H9 (cell line): ENCODE results near the gene ATOX1. TPM values are rescaled to one million over a fixed set of nuclear protein-coding genes. Genes with fewer than 3 reads are reported as not detected.

Source experiments
- DNase-seq: peaks from one replicate; pipeline ENCODE4 v3.0.0-alpha.2; 2017
- H2AFZ ChIP-seq: one replicate; pipeline ENCODE4 v1.6.1; 2013; ENCODE audit warnings: mild to moderate bottlenecking, low read length, control low read depth, moderate library complexity
- H2AK5ac ChIP-seq: 2 replicates; pipeline ENCODE4 v1.6.1; 2013; ENCODE audit warnings: low read length, control low read depth, mixed read lengths; ENCODE audit not compliant: insufficient read length
- H2BK120ac ChIP-seq: one replicate; pipeline ENCODE4 v1.6.1; 2013; ENCODE audit warnings: low read depth, mild to moderate bottlenecking, low read length, control low read depth, inconsistent platforms; ENCODE audit not compliant: poor library complexity, severe bottlenecking
- H2BK12ac ChIP-seq: 2 replicates; pipeline ENCODE4 v1.6.1; 2013; ENCODE audit warnings: low read length, control low read depth, mixed read lengths, low read depth; ENCODE audit not compliant: insufficient read length
- H2BK15ac ChIP-seq: 2 replicates; pipeline ENCODE4 v1.6.1; 2013; ENCODE audit warnings: low read depth, low read length, control low read depth
- H2BK20ac ChIP-seq: one replicate; pipeline ENCODE4 v1.6.1; 2013; ENCODE audit warnings: low read depth, mild to moderate bottlenecking, low read length, control low read depth, inconsistent platforms; ENCODE audit not compliant: poor library complexity, severe bottlenecking
- H2BK5ac ChIP-seq: 2 replicates; pipeline ENCODE4 v1.6.1; 2013; ENCODE audit warnings: low read length, control low read depth, mixed read lengths; ENCODE audit not compliant: insufficient read length
- H3K14ac ChIP-seq: 2 replicates; pipeline ENCODE4 v1.6.1; 2013; ENCODE audit warnings: low read length, control low read depth; ENCODE audit not compliant: insufficient read depth
- H3K18ac ChIP-seq: 2 replicates; pipeline ENCODE4 v1.6.1; 2013; ENCODE audit warnings: low read depth, mild to moderate bottlenecking, mixed read lengths, low read length, control low read depth; ENCODE audit not compliant: insufficient read length
- H3K23ac ChIP-seq: 2 replicates; pipeline ENCODE4 v1.6.1; 2013; ENCODE audit warnings: low read length, control low read depth, mixed read lengths, low read depth; ENCODE audit not compliant: insufficient read length
- H3K23me2 ChIP-seq: 2 replicates; pipeline ENCODE4 v1.6.1; 2013; ENCODE audit warnings: low read depth, mild to moderate bottlenecking, mixed read lengths, low read length, control low read depth; ENCODE audit not compliant: insufficient read length, poor library complexity, severe bottlenecking
- H3K27ac ChIP-seq: 2 replicates; pipeline ENCODE4 v1.5.1; 2013; ENCODE audit warnings: low read length, control low read depth, mixed read lengths, low read depth; ENCODE audit not compliant: insufficient read length
- H3K27me3 ChIP-seq: 2 replicates; pipeline ENCODE4 v1.6.1; 2013; ENCODE audit warnings: low read length, control low read depth, inconsistent platforms; ENCODE audit not compliant: insufficient read depth
- H3K4ac ChIP-seq: 2 replicates; pipeline ENCODE4 v1.6.1; 2013; ENCODE audit warnings: low read depth, mild to moderate bottlenecking, control low read depth, inconsistent platforms, low read length, moderate library complexity
- H3K4me1 ChIP-seq: 2 replicates; pipeline ENCODE4 v1.6.1; 2013; ENCODE audit warnings: low read length, control low read depth, inconsistent platforms; ENCODE audit not compliant: insufficient read depth
- H3K4me2 ChIP-seq: 2 replicates; pipeline ENCODE4 v1.6.1; 2013; ENCODE audit warnings: low read length, control low read depth, mixed read lengths; ENCODE audit not compliant: insufficient read length, insufficient read depth
- H3K56ac ChIP-seq: 2 replicates; pipeline ENCODE4 v1.6.1; 2013; ENCODE audit warnings: low read depth, mild to moderate bottlenecking, mixed read lengths, low read length, control low read depth; ENCODE audit not compliant: insufficient read length
- H3K79me1 ChIP-seq: 2 replicates; pipeline ENCODE4 v1.6.1; 2013; ENCODE audit warnings: low read depth, mild to moderate bottlenecking, moderate library complexity, low read length, control low read depth, inconsistent platforms; ENCODE audit not compliant: insufficient read depth, poor library complexity, severe bottlenecking
- H3K79me2 ChIP-seq: 2 replicates; pipeline ENCODE4 v1.6.1; 2013; ENCODE audit warnings: low read length, control low read depth, inconsistent platforms; ENCODE audit not compliant: insufficient read depth
- H3K9ac ChIP-seq: 2 replicates; pipeline ENCODE4 v1.6.1; 2013; ENCODE audit warnings: low read length, control low read depth, mixed read lengths; ENCODE audit not compliant: insufficient read length; ENCODE audit errors: extremely low read depth
- H3K9me3 ChIP-seq: one replicate; pipeline ENCODE4 v1.6.1; 2013; ENCODE audit warnings: low read depth, low read length, inconsistent platforms; ENCODE audit not compliant: control insufficient read depth
- H3T11ph ChIP-seq: one replicate; pipeline ENCODE4 v1.6.1; 2013; ENCODE audit warnings: mild to moderate bottlenecking, low read length, control low read depth, inconsistent platforms
- H4K20me1 ChIP-seq: one replicate; pipeline ENCODE4 v1.6.1; 2013; ENCODE audit not compliant: control insufficient read depth, insufficient read length, insufficient read depth
- H4K5ac ChIP-seq: 2 replicates; pipeline ENCODE4 v1.6.1; 2013; ENCODE audit warnings: low read depth, mild to moderate bottlenecking, mixed read lengths, low read length, control low read depth; ENCODE audit not compliant: insufficient read length
- H4K8ac ChIP-seq: replicated peaks from 2 replicates; pipeline ENCODE4 v1.6.1; 2013; ENCODE audit warnings: low read length, control low read depth, mixed read lengths, low read depth; ENCODE audit not compliant: insufficient read length
- H4K91ac ChIP-seq: 2 replicates; pipeline ENCODE4 v1.6.1; 2013; ENCODE audit warnings: low read depth, mild to moderate bottlenecking, moderate library complexity, mixed read lengths, low read length, control low read depth; ENCODE audit not compliant: insufficient read length
- H3K27ac Mint-ChIP-seq, 3 experiments: 2 replicates in 2 of 3; 3 replicates in 1 of 3; pipeline ENCODE4 v1.8.0; 2020 to 2021; ENCODE audit warnings: mixed read lengths in 3 of 3, mild to moderate bottlenecking in 1 of 3, moderate library complexity in 1 of 3
- H3K27me3 Mint-ChIP-seq: 2 replicates; pipeline ENCODE4 v1.8.0; 2021; ENCODE audit warnings: low read depth, mild to moderate bottlenecking, moderate library complexity, mixed read lengths
- H3K36me3 Mint-ChIP-seq, 3 experiments: 2 replicates in 2 of 3; 3 replicates in 1 of 3; pipeline ENCODE4 v1.8.0; 2020 to 2021; ENCODE audit warnings: low read depth in 3 of 3, mixed read lengths in 3 of 3; ENCODE audit not compliant: insufficient read depth in 1 of 3
- H3K4me1 Mint-ChIP-seq, 2 experiments: 2 replicates each; pipeline ENCODE4 v1.8.0; 2020; ENCODE audit warnings: mixed read lengths in 2 of 2
- H3K4me3 Mint-ChIP-seq, 2 experiments: 2 replicates in 1 of 2; 3 replicates in 1 of 2; pipeline ENCODE4 v1.8.0; 2020 to 2021; ENCODE audit warnings: mild to moderate bottlenecking in 2 of 2, mixed read lengths in 2 of 2, moderate library complexity in 1 of 2
- H3K9me3 Mint-ChIP-seq, 2 experiments: 2 replicates in 1 of 2; 3 replicates in 1 of 2; pipeline ENCODE4 v1.8.0; 2020; ENCODE audit warnings: mild to moderate bottlenecking in 2 of 2, mixed read lengths in 2 of 2, moderate library complexity in 1 of 2
- CTCF ChIP-seq: fragments of 200-600 bp; sonication (generic); conservative IDR thresholded peaks from 3 replicates; pipeline ENCODE4 v1.8.0; 2021; ENCODE audit warnings: antibody characterized with exemption, mild to moderate bottlenecking
- WGBS: extraction: QIAGEN DNeasy Blood & Tissue Kit; methylation state at CpG from one replicate; pipeline ENCODE4 v1.1.7; 2013; ENCODE audit warnings: missing lambda C conversion rate, low lambda C conversion rate, mixed read lengths; ENCODE audit not compliant: insufficient read length; ENCODE audit errors: extremely low coverage; 5-methylcytosine and 5-hydroxymethylcytosine counted together
- total RNA-seq: library from RNA; stranded (reverse); gene quantifications from 2 replicates; pipeline ENCODE4 v1.2.1, GENCODE V29; 2021

Gene ATOX1
- total RNA-seq, 1 experiment from 2014 or later: 75.0 TPM

- H2BK12ac ChIP-seq: no peak overlapping the region
- H3K4me2 ChIP-seq: no peak overlapping the region
- H2BK120ac ChIP-seq: no peak overlapping the region
- no peak for TF ChIP-seq CTCF
- H2BK15ac ChIP-seq: no peak overlapping the region
- no peaks in the 10 kb centered on the region for H3K23me2 ChIP-seq
- peaks cover 19% of the 10 kb centered on the region; the same call in 1 of the 2 replicates for H3K79me2 ChIP-seq
- Mint-ChIP-seq H3K27ac (peak overlapping the region in 1 of 3 experiments; percentile 73; a peak in 1 of 7 replicates), H3K36me3 (peaks cover 62 to 97% (median 96%) of the 10 kb centered on the region in 3 experiments; a peak in 6 of 7 replicates), H3K9me3 (no peaks in the 10 kb centered on the region), H3K4me1 (no peaks in the 10 kb centered on the region), H3K4me3 (no peak overlapping the region), H3K27me3 (no peaks in the 10 kb centered on the region; the same call in 1 of the 2 replicates)
- H4K8ac ChIP-seq: no peak overlapping the region
- no peak overlapping the region for H3K56ac ChIP-seq
- no peak overlapping the region for H3K14ac ChIP-seq
- H3K4me1 ChIP-seq: no peaks in the 10 kb centered on the region
- H2BK5ac ChIP-seq: no peak overlapping the region
- no peak overlapping the region for H3T11ph ChIP-seq
- no peak overlapping the region for H2BK20ac ChIP-seq
- H4K91ac ChIP-seq: no peak overlapping the region
- H3K9ac ChIP-seq: no peak overlapping the region
- no peak overlapping the region for H2AFZ ChIP-seq
- H3K9me3 ChIP-seq: no peaks in the 10 kb centered on the region
- H3K79me1 ChIP-seq: peaks cover 16% of the 10 kb centered on the region
- H4K5ac ChIP-seq: no peak overlapping the region
- no peak overlapping the region for H3K23ac ChIP-seq
- no peak overlapping the region for H3K18ac ChIP-seq
- no peaks in the 10 kb centered on the region for H4K20me1 ChIP-seq
- no CpG with 5 or more reads among the region's 1 CpG for WGBS
- no peak overlapping the region for H3K4ac ChIP-seq
- H2AK5ac ChIP-seq: no peak overlapping the region
- DNase-seq: no peak
- H3K27ac ChIP-seq: no peak overlapping the region
- H3K27me3 ChIP-seq: no peaks in the 10 kb centered on the region
These were observed 37.0 kb upstream of the ATOX1 start for GRCh38 chr5:151795426-151795825.
